ENCODE data around the gene LEPROT.
"Not testable (repeated sequence)": the region's sequence is repeated elsewhere in the genome, so short reads cannot be mapped to it uniquely, and the experiment has no call there.

Gene LEPROT

GRCh38 chr1:65440915-65441314, 20.4 kb downstream of the LEPROT start:
- DNase-seq, result no peak

- DNase-seq, result no peak
Observed at GRCh38 chr1:65441464-65441863, 21.0 kb downstream of the LEPROT start.

GRCh38 chr1:65442442-65442841, 22.0 kb downstream of the LEPROT start:
- DNase-seq, result no peak

- no peak for DNase-seq
Observed at GRCh38 chr1:65443647-65444046, 23.2 kb downstream of the LEPROT start.

GRCh38 chr1:65444128-65444640, 23.7 kb downstream of the LEPROT start:
- no peak for DNase-seq

- DNase-seq, result no peak
Observed at GRCh38 chr1:65445837-65446236, 25.4 kb downstream of the LEPROT start.

GRCh38 chr1:65449214-65449823, 28.9 kb downstream of the LEPROT start:
- no peak for DNase-seq

- not testable (repeated sequence) for DNase-seq
Observed at GRCh38 chr1:65455678-65456077, 35.2 kb downstream of the LEPROT start.

- no peak for DNase-seq
Observed at GRCh38 chr1:65456481-65456880, 36.0 kb downstream of the LEPROT start.

GRCh38 chr1:65457868-65458267, 37.4 kb downstream of the LEPROT start:
- no peak for DNase-seq

GRCh38 chr1:65458730-65459396, 38.4 kb downstream of the LEPROT start:
- DNase-seq, result no peak

GRCh38 chr1:65459397-65459768, 38.9 kb downstream of the LEPROT start:
- no peak for DNase-seq

GRCh38 chr1:65465837-65466236, 45.4 kb downstream of the LEPROT start:
- not testable (repeated sequence) for DNase-seq

GRCh38 chr1:65467536-65467935, 47.1 kb downstream of the LEPROT start:
- no peak for DNase-seq

GRCh38 chr1:65469126-65469888, 48.8 kb downstream of the LEPROT start:
- DNase-seq, result no peak

GRCh38 chr1:65469889-65470340, 49.4 kb downstream of the LEPROT start:
- DNase-seq, result no peak

GRCh38 chr1:65470766-65471165, 50.3 kb downstream of the LEPROT start:
- no peak for DNase-seq

GRCh38 chr1:65471213-65471833, 50.9 kb downstream of the LEPROT start:
- DNase-seq, result no peak

GRCh38 chr1:65471861-65472332, 51.4 kb downstream of the LEPROT start:
- no peak for DNase-seq

- DNase-seq, result no peak
Observed at GRCh38 chr1:65476327-65476726, 55.9 kb downstream of the LEPROT start.

GRCh38 chr1:65477414-65478378, 57.2 kb downstream of the LEPROT start:
- DNase-seq, result no peak

Data from NCI-H2081 treated with DMSO at 0.1 percent for 48 hours (cell line).